ENCODE data around the gene CALHM5.
A peak's percentile ranks its signal among the peaks of the same experiment; 100 is the strongest.

CALHM5 gene

DNA sequence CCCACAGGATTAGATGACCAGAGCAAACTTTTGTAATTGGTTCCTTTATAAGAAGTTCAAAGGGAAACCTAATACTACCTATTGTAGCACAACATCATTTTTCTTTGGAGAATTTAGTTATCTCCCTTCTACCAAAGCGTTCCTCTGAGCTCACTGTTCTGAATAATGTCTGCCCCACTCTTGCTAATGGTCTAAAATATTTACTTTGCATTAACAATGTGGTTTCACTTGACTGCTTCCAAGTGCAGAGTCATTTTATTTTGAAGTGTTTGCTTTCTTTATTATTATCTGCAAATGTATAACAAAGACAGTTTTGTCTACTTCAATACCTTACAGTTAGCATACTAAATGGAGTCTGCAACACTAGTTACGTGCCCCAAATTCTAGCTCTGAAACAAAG is 19.0 kb downstream of the CALHM5 start:
- TF ChIP-seq, protein P1, sequence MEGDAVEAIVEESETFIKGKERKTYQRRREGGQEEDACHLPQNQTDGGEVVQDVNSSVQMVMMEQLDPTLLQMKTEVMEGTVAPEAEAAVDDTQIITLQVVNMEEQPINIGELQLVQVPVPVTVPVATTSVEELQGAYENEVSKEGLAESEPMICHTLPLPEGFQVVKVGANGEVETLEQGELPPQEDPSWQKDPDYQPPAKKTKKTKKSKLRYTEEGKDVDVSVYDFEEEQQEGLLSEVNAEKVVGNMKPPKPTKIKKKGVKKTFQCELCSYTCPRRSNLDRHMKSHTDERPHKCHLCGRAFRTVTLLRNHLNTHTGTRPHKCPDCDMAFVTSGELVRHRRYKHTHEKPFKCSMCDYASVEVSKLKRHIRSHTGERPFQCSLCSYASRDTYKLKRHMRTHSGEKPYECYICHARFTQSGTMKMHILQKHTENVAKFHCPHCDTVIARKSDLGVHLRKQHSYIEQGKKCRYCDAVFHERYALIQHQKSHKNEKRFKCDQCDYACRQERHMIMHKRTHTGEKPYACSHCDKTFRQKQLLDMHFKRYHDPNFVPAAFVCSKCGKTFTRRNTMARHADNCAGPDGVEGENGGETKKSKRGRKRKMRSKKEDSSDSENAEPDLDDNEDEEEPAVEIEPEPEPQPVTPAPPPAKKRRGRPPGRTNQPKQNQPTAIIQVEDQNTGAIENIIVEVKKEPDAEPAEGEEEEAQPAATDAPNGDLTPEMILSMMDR (IDR thresholded peaks at IDR 0.05; ENCODE audit: insufficient read depth, low read depth, low read length, missing control alignments), result no peak
- no peak for DNase-seq (ENCODE audit: low read depth)
- H3K4me3 ChIP-seq (ENCODE audit: low read depth, low read length), result no peak overlapping the region

DNA sequence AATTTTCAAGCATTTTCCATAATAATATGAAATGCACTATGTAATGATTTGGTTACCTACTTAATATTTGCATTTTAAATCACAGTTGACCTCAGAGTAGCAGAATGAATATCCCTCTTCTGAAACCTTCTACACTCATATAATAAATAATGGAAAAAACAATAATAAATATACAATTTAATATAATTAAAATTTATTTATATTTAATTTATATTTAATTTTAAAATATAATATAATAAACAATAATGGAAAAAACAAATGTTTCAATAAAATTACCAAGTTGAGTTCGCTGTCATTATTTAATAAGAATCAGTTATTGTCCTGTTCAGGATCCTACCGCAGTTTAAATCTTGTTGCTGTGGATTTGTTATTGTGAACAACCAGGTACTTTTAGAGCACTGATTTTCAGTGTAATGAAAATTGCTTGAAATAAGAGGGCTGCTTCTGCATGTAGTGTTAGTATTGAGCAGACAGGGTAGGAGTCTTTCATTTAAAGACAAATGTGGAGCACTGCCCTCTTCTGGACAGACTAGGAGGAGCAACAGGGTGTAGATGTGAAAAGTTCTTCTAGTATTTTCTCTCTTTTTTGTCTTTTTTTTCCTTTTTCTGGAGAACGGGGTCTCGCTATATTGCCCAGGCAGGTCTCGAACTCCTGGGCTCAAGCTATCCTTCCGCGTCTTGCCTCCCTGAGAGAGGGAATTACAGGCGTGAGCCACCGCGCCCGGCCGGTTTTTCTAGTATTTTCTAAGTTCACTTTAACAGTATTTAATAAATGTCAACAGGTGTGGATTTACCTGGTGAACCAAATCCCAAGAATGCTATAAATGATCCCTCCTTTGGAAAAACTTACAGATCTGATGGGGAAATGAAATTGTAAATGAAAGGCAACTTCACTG is 20.5 kb downstream of the CALHM5 start:
- DNase-seq (ENCODE audit: low read depth), result peak; percentile 78
- TF ChIP-seq, protein P1 (IDR thresholded peaks at IDR 0.05; ENCODE audit: insufficient read depth, low read depth, low read length, missing control alignments), result peak; percentile 69
- no peak overlapping the region for H3K4me3 ChIP-seq (ENCODE audit: low read depth, low read length)

DNA sequence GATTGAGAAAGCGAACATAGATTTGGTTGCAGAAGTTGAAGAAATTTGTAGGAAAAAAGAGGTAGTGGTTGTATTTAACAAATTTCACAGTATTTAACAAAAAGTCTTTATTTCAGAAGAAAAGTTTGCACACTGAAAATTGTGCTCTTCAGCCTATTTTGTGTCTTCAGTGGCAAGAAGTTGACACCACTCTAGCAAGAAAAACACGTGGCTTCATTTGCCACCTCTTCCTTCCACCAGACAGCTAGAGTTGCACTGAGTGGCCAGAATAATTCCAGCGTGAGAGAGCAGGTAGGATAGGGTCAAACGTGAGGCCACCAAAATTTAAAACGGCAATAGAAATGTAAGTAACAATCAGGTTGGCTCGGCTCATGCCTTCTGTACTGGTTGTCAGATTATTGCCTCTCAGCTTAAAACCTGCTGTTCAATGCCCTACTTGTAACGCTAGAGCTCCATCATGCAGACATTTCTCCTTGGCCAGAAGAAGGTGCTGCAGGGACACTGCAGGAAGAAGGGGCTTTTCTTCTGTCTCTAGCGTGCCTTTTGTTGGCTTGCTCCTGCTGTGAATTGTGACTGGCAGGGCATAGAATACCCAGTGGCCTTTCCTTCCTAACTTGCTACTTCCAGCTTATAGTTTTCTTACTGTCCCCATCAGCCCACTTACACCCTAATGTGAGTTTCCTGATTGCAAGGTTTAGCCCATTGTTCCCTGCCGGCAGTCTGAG is 22.0 kb downstream of the CALHM5 start:
- TF ChIP-seq, protein P1 (IDR thresholded peaks at IDR 0.05; ENCODE audit: insufficient read depth, low read depth, low read length, missing control alignments), result no peak
- no peak for DNase-seq (ENCODE audit: low read depth)
- H3K4me3 ChIP-seq (ENCODE audit: low read depth, low read length), result no peak overlapping the region

DNA sequence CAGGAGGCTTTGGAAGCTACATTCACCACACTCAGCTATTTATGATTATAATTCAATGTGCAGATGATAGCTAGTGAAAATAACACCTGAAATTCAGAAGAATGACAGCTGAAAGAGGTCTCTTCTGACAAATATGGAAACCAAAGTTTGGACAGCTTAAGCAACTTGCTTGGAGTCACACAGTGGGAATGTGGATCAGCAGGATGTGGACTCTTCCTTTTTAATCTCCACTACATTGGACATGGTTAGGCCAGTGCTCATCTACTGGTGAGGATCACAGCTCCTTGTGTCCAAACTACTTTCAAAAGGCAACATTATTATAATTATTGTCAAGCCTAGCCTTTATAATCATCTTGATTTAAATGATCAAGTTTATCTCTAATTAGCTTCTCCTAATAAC is 23.7 kb downstream of the CALHM5 start:
- DNase-seq (ENCODE audit: low read depth), result no peak
- TF ChIP-seq, protein P1 (IDR thresholded peaks at IDR 0.05; ENCODE audit: insufficient read depth, low read depth, low read length, missing control alignments), result no peak
- no peak overlapping the region for H3K4me3 ChIP-seq (ENCODE audit: low read depth, low read length)

DNA sequence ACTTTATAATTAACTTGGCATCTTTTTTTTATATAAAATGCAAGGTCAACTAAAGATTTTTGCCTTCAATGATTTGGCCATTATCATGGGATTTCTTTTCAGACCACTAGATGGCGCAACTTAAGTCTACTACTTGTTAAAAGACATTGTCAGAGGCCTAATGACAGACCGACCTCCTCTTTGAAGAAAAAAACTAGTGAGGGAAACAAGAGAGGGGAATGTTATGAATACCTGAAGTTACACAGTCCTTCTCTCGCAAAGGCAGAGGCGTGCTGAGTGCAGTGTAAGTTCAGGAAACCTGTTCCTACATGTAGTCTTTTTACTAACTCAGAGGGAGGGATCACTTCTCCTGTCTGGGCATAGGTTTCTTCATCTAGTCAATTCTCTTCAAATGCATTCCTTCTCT is 24.8 kb downstream of the CALHM5 start:
- TF ChIP-seq, protein P1 (IDR thresholded peaks at IDR 0.05; ENCODE audit: insufficient read depth, low read depth, low read length, missing control alignments), result peak; percentile 57
- DNase-seq (ENCODE audit: low read depth), result peak; percentile 65
- H3K4me3 ChIP-seq (ENCODE audit: low read depth, low read length), result no peak overlapping the region

DNA sequence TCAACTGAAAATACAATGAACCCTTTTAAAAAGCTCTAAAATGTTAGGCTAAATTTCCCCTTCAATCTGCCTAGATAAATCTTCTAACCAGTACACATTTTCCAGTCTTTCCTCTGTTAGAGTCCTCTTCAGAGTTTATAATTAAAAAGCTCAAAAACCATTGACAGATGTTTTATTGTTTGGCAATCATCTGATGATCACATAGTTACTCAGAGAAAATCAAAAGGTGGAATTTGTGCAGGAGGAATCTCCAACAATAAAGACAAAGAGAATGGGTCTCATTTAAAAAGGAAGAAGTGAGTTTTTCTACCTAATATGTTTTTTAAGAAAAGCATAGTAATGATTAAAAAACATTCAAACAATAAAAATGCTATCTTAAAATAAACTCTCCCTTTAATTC is 31.0 kb downstream of the CALHM5 start:
- DNase-seq (ENCODE audit: low read depth), result no peak
- H3K4me3 ChIP-seq (ENCODE audit: low read depth, low read length), result no peak overlapping the region
- TF ChIP-seq, protein P1 (IDR thresholded peaks at IDR 0.05; ENCODE audit: insufficient read depth, low read depth, low read length, missing control alignments), result no peak

All from GM12865 (cell line).